GM13977 (cell line): ENCODE data around the gene PAEP.

ENCODE experiments used
- DNase-seq: peaks from one replicate; pipeline ENCODE4 v3.0.0; 2012; ENCODE audit warnings: low spot score
- CTCF ChIP-seq: IDR thresholded peaks from 2 replicates; pipeline ENCODE4 v1.5.1; 2012; ENCODE audit warnings: mild to moderate bottlenecking, control low read depth; ENCODE audit not compliant: insufficient read depth; ENCODE audit errors: extremely low read depth, missing control alignments
- in situ Hi-C: fragments of 300-500 bp; cut with MboI; formaldehyde crosslinking; loops from one replicate; pipeline ENCODE4 v1.12.0; 2022; ENCODE audit warnings: low sequenced_read_pairs, low pct_unique_long_range_greater_than_20kb, mixed read lengths, inconsistent platforms; ENCODE audit not compliant: unreplicated experiment

The PAEP gene

DNA sequence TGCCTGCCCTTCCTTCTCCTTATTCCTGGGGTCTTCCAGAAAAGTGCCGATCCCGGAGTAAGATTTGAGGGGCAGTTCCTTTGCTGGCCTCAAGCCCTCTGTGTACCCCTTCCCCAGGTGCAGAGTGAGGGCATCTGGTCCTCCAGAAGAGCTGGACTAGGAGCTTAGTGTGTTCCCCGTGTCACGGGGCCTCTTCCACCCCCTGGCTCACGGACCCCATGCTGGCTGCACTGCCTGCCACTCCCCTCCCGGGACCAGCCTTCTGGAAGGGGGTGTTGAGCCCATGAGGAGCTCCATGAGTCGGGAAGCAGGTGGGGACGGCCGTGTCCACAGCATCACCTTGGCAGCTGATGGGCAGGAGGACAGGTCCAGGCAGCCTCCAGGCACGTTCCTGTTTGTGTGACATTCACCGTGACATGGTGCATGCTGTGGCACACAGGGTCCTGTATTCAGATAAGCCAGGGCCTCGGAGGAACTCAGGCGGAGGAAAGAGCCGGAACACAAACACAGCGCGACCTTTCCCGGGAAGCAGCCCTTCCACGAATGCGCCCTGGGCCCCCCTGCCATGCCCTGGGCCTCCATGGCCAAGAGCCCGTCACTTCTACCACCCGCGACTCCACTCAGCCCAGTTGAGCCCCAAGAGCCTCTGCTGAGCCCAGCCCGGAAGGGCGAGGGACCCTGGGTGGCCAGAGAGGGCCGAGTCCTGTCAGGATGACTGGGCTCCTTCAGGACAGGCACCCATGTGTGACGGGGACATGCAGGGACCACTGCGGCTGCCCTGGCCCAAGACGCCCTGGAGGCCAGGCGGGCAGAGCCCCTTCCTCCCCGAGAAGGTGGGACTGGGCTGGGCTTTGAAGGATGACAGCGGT is 46.2 kb upstream of the PAEP start:
- DNase-seq = peak; percentile 7
- in situ Hi-C loops = no loop called here
- no peak for TF ChIP-seq CTCF

DNA sequence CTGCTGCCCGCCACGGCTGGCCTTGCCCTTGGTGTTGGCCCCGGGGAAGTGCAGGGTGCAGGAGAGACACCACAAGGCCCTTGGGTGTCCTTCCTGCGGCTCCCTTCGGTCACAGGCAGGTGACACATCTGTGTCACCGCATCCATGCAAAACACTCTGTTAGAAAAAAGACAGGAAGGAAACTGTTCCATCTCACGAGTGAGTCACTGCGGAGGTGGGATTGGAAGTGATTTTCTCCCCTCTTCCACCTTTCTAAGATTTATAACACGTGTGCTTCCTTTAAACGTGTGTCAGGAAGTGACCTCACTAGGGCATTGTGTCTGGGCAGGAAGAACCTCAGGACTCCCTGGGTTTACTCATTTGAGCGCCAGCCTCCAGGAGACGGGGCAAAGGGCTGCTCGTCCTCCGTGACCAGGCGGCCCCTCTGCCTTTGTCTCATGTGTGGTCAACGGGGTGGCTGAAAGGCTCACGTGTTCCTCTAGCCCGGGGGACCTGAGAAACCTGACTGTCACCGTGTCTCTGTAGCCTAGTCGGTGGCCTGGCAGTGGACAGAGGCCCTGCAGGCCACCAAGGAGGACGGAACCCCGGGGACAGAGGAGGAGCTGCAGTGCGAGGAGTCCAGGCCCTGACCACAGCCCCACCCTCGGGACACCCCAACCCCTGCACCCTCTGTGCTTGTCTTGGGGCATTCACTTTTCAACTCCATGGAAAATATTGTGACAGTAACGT is 45.3 kb upstream of the PAEP start:
- in situ Hi-C loops = no loop called here

GRCh38 chr9:135517407-135517822 is 44.1 kb upstream of the PAEP start:
- no peak for TF ChIP-seq CTCF
- in situ Hi-C loops = no loop called here
- DNase-seq = no peak

More for the DNA sequence above, 45.3 kb upstream of the PAEP start:
- no peak for DNase-seq
- TF ChIP-seq CTCF = no peak

GRCh38 chr9:135519179-135519971 is 42.2 kb upstream of the PAEP start:
- in situ Hi-C loops = no loop called here
- DNase-seq = no peak
- TF ChIP-seq CTCF = no peak

DNA sequence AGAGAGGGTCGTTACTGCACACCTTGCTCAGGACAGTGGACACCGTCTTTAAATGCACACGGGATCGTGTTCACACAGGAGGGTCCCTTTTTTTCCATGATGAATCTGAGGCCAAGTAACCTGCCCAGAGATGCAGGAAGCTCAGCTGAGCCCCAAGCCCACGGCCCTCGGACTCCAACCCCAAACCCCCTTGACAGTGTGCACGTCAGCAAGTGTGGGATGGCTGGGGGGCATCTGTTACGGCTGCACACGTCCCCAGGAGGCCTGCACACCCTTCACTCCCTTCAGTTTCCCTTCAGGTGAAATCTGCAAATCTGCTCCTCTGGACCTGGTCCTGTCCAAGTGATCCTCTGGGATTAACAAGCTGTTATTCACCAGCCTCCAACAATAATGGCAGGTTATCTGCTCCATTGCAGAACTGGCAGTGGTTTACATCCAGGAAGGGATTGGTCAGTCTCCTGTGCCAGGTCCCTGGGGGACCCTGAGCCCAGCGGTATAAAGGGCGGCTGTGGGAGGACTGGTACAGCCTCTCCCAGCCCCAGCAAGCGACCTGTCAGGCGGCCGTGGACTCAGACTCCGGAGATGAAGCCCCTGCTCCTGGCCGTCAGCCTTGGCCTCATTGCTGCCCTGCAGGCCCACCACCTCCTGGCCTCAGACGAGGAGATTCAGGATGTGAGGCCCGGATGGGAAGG is 40.5 kb upstream of the PAEP start, which contains the start of gene LCN1:
LCN1 (plus strand) TSS at position 525 of the 692 bp plus-strand sequence; CDS start at position 583, 58 bp downstream.
- no peak for TF ChIP-seq CTCF
- no peak for DNase-seq
- in situ Hi-C loops = no loop called here
